Endometrium (tissue), 2 donors: Measurements from ENCODE around the gene USP7.

Experiments used
- FAIRE-seq: peaks from 2 replicates; lab custom pipeline; 2012; peaks lifted over from hg19 to GRCh38; lab: Jason Lieb, UNC
- donor health status: control.
- donor health status: control.

The USP7 gene

DNA sequence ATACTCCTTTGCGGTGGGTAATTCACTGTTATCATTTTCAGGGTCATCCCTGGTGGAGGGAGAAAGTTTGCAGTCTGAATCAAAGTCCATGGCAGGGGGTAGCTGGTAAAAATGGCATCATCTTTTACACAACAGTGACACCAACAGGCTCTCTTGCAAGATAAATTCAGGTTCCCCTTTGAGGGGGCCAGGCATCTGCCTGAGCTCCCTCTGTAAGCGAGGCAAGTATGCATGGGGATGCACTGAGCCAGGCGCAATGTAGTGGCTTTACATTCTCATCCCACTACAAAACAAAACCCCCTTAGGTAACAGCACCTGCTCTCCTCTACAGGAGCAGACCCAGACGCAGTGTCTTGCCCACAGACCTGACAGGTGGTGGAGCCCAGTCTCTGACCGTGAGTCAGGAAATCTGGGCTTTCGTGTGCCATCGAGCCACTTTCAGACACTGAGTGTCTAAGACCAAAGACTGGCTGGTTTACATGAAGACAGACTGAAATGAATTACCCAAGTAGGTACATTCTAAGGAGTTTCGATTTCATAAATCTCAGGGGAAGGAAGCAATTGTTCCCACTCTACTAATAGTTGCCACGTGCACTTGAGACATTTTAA lies 63.9 kb downstream of the USP7 start:
- no peak for FAIRE-seq

DNA sequence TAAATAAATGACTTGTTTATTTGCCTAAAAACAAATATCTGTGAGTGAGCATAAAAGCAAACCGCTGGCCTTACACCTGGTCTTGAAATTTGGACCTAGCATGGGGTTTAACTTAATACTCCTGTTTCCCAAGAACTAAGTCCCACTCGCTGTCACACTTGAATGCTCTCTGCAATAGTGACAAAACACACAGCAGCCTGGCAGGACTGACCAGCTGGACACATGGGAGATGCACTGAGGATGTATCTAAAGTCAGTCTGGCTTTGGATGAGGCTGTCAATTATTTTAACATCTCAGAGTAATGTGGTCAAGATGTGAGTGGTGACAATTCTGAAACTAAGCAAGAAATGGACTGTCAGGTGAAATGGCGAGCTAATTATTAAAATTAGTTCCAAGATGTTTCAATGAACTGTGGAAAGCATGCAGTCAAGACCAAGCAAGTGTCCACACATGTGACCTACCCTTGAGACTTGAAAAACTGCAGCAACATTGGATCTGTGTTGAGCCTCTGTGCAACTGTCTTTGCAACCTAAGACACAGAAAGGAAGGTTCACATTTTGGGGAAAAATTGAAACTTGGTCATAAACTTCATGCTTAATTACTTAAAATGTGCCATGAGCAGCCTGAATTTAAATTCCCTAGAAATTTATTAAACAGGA lies 64.9 kb downstream of the USP7 start:
- FAIRE-seq = no peak

DNA sequence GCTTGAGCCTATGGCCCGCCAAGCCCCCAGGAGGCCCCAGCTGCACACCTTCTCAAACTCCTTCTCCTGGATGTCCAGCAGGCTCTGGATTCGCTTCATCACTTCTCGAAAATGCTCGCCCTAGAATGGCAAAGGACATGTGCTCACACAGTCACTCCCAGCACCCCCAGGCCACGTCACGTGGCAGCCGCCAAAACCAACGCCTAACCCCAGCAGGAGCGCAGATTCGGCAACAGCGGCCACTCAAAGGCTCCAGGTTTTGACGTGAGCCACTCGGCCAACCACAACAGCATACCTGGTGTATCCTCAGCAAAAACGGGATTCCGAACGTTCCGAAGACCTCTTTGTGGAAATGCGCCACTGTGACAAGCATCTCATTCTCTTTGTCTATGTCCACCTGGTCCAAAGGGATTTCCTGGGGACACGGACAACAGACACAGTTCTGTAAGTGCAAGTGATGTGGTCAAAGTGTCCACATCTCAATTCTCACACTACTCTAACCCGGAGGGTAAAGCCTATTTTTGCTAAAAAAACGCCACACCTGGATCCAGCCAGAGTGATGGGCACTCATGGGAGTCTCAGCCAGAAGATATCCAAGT lies 68.9 kb downstream of the USP7 start:
- no peak for FAIRE-seq

DNA sequence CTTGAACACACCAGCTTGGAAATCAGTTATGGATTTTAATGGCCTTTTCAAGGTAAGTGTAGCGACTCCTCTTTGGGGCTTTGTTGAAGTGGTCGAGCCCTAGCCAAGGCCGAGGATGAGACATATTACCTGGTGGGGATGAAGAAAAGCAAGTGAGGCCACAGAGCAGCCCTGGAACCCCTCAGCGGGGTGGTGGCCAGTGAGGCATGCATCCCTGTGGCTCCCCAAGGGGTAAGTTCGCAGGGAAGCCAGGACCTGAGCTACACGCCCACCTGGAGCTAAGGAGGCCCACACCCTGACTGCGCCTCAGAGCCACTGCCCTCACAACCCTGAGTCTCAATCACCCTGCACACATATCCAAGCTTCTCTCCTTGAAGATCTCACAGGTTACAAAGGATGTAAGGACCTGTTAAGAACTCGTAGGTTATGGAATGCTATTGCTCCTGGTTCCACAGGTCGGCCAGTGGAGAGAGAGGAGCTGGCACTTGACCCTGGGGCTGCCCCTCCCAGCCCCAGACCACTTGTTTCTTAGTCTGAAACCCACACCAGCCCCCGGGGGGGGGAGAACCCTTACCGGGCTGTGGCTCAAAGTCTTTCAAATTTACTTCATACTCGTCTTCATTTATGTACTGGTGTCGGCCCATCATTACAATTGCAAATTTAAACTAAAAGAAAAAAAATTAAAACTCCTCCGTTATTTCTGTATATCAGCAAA lies 69.6 kb downstream of the USP7 start:
- FAIRE-seq = no peak

DNA sequence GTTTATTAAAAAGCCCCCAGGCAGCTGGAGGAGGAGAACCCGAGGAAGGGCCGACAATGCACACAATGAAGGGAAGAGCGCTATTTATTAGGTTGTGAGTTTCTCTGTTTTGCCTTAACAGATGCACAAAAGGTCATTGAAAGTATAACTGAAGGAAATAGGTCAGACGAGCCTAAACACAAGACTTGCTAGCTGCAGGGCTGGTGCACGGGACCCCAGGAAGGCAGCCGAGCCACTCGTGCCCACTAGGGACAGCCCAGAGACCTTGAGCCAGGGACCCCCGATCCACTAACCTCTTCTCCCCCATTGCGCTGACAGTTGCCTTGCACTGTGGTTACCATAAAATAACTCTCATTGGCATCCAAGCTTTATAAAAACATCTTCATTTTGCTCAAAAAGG lies 70.3 kb downstream of the USP7 start:
- no peak for FAIRE-seq

DNA sequence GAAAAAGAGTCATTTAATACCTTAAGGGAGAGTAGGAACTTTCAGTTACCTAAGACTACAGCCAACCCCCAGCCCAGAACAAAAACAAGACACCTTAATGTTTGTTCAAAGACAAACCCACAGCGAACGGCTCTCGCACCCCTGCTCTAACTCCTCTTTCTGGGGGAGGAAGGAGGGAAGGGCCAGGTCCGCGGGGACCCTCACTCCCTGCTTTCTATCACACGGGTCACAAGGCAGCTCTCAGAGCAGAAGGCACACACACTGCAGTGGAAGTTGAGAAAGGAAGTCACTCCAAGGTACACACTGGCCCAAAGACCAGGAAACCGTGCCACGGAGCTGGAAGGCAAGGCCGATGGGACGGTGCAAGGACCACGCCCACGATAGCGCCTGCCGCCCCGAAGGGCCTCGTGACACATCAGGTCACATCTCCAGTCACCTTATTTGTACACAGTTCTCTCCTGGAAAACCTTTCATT lies 71.6 kb downstream of the USP7 start:
- no peak for FAIRE-seq

DNA sequence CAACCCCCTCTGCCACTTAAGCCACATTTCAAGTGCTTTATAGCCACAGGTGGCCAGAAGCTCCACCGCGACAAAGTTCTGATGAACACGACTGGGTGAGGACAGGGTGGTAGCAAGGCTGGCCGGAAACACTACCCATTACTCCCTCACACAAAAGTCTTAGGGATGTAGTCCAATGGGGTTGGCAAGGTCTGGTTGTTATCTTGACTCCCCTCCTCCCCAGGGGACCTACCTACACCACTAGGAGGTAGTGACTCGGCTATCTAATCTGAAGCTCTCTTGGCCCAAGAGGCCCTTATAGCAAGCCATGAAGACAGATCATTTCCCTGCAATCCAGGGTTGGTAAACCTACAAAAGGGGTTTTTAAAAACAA lies 73.2 kb downstream of the USP7 start:
- no peak for FAIRE-seq

DNA sequence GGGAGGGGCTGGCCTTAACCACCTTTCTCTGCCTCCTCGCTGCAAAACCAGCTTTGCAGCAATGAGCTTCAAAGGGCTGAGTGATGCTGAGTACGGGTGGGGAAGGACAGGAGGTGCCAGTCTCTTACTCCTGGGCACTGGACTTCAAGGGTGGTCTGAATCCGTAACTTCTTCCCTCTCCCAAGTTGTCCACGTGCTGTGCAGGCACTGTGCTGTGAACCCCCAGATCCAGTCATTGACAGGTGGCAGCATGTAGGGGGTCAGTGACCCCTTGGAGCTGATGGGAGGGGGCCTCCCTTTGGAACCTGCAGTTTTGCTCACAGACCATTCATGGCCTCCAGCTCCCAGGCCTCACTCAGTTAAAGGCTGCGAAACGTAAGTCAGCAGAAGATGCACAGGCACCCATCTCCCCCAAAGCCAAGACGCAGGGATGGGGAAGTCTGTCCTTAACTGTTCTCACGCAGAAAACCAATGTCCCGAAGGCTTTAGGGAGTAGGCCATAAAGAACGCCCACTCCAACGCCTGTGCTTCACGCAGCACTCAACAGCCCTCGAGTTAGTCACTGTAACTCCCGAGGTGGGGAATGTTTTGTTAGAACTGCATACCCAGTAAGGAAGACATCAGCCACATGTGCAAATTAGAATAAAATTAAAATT lies 73.7 kb downstream of the USP7 start:
- FAIRE-seq = no peak

DNA sequence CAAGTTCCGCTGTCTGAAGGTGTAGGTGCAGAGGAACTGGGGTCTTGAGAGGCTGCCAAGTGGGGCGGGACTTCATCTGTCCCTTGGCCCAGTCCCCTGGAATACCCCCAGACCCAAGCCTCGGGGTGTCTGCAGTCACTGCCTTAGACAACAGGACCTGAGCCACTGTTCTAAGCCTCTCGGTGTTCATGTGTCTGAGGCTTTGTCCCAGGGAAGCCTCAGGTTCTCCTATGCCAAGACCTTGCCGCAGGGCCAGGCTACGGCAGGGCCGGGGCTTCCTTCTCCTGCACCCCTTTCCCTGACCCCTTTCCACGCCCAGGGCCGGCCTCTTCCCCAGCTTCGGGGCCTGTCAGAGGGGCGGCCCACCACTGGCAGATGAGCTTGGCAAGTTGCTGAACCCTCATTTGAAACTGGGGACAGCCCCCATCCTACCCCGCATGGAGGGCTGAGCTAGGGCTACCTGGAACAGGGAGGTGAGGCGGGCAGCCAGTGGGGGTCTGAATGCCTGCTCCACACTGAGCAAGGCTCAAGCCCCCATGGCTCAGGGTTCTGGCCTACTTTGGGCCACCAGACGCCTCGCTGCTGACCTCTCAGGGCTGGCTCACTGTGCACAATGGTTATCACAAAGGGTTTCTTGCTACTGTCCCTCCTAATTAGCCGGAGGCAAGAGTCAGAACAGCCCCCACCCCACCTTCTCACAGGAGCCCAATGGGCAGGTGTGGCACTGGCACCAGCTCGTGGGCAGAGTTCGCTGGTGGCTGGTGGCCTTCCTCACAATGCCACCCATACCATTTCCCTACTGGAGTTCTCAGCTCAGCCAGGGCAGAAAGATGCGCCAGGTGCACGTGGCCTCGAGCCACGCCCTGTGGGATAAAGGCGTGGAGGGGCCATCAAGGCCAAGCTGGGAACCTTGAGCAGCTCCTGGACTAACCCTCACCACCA lies 74.5 kb downstream of the USP7 start:
- FAIRE-seq = no peak

DNA sequence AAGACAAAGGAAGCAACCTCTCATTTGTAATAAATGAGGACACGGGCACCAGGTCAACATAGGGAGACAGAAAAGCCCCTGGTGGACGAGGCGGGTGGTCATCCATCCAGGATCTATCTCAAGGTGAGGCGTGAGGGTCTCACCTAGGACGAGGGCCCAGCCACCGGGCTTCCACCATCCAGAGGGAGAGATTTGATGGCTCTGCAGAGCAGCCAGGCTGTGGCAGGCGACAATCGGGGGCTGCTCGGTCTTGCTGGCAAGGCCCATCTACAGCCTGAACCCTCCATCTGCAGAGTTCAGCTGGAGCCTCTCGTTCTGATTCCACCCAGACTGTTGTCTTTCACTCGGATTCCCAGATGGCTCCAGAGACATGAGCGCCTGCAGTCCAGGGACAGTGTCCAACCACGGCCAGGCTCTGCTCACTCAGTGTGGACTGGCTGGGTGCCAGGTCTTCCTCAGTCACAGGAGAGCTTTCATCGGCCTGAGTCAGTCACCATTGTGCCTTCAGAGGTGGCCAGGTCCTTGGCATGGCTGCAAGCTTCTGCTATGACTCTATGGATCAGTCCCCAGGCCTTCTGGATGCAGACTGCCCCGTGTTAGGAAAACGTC lies 75.7 kb downstream of the USP7 start:
- no peak for FAIRE-seq

DNA sequence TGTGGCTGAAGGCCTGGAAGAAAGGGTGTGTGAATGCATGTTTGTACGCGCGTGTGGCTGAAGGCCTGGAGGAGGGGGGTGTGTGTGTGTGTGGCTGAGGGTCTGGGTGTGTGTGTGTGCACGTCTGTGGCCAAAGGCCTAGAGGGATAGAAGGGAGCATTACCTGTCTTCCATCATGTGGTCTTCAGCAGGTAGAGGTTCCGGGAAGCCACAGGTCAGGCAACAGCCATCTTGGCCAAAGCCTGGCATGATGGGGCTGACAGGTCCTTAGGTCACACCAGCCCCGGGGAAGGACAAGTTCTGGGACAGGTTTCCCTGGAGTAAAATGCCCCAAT lies 76.3 kb downstream of the USP7 start:
- FAIRE-seq = no peak

DNA sequence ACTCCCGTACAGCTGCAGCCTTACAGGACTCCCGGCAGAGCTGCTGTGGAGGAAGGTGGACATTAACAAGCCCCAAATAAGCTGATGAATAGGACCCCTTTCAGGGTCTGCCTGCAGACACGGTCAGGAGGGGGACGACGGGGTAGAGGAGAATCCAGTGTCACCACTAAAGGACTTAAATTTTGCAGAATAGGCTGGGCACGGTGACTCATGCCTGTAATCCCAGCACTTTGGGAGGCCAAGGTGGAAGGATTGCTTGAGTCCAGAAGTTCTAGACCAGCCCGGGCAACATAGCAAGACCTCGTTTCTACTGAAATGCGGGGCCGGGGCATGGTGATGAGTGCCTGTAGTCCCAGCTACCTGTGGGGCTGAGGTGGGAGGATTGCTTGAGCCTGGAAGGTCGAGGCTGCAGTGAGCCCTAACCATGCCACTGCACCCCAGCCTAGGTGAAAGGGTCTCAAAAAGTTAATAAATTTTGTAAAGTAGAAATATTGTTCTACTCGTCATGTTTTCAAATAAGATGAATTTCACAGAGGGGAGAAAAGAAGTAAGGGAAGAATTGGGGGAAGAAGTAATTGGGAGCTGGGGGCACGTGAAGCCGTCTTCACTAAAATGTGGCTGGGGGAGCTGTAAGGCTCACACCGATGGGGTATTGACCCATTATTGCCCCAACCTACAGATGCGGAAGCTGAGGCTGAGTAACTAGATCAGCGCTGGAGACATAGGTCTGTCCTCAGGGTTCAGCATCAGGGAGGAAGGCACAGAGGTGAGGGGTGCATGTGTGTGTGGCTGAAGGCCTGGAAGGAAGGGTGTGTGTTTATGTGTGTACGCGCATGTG lies 76.9 kb downstream of the USP7 start:
- no peak for FAIRE-seq

DNA sequence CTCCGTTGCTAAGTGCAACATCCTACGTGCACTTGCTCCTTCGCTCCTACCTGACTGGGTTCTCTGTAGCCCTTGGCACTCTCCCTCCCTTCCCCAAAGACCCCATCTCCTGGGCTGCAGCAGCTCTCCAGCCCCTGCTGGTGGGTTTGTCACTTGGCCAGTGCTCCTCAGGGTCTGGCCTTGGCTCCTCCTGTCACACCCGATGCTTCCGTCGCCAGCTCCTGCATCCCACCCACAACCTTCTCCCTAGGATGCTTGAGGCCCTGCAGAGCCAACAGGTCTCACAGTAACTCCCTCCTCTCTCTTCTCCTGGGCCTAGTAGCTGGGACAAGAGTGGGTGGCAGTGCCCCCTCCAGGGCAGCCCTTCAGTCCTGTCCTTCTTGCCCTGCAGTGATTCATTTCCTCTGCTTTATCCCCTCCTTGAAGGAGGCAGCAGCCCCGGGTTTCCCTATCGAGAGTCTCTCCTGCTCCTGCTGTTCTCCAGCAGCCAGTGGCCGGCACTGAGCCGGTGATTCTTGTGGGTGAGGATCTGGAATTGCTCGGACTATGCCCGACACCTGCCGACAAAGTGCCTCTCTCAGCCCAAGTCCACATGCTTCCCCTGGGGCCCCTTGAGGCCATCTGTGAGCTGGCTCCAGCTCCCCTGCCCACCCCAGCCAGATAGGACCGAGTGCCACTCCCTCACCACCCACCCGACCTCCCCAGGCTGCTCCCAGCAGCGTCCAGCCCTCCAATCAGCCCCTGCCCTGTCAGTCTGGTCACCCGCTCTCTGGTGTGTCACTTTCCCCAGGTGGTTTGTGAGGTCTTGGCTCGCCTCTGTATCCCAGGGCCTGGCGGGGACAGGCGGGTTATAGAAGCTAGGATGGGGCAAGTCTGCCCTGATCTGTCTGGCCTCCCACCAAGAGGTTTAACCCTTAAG lies 77.8 kb downstream of the USP7 start:
- no peak for FAIRE-seq

DNA sequence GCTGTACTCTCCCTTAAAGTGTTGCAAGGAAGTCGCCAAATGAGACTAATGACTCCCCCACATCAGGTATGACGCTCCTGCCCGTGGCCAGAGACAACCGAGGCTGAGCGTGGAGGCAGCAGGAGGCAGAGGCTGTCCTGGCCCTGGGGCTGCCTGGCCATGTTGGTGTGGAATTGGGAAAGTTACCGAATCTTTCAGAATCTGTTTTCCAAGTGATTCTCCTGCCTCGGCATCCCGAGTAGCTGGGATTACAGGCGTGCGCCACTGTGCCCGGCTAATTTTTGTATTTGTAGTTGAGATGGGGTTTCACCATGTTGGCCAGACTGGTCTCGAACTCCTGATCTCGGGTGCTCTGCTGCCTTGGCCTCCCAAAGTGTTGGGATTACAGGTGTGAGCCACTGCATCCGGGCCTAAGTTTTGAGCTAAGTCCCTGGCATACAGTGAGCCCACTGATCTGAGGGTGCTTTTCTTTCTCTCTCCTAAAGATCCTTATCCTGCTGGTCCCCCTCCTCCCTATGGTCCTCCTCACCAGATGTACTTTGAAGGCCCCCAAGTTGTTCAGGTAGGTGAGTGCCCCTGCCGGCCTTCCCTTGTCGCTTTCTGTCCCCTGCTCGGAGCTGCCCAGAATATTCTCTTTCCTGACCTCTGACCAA lies 80.9 kb downstream of the USP7 start:
- no peak for FAIRE-seq

DNA sequence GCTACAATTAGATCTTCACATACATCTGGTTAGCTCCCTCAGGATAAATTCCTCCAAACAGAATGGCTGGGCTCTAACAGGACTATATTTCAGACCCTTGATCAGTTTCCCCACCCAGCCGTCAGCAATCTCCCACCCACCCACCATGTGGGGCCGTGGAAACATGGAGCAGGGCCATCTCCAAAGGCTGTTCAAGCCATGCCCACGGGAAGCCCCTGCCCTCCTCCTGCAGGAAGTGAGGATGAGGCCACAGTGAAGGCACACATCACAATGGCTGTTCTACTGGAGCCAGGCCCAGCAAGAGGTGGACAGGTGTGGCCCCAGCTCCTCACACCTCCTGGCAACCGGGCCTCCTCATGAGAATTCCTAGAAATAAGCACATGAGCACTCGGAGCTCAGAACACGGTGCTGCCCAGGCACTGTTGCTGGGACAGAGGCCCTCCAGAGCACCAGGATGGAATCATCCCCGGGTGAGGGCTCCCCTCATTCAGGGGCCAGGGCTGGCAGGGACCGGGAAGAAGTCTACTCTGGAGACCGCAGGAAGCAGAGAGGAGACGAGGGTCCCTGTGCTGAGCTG lies 81.6 kb downstream of the USP7 start, which contains the start of gene LITAFD:
Gene LITAFD (plus strand): TSS at position 311 of the 577 bp plus-strand sequence. CDS start 2,005 bp downstream, outside the sequence.
- FAIRE-seq = no peak

DNA sequence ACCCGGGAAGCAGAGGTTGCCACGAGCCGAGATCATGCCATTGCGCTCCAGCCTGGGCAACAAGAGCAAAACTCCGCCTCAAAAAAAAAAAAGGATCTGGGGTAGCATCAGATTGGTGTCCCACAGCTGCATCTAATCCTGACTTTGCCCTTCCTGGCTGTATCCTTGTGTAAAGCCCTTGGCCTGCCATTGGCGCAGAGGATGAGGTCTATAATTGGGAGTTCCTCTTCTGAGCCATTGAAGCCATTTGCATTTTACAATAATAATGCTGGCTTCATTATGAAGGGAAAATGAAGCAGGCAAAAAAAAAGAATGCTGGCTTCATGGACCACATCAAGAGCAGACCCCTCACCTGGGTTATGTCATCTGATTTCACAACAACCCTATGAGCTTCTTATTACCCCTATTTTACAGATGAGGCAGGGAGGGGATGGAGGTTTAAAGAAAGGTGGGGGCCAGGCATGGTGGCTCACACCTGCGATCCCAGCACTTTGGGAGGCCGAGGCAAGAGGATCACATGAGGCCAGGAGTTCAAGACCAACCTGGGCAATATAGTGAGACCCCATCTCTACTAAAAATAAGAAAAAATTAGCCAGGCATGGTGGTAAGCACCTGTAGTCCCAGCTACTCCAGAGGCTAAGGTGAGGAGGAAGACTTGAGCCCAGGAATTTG lies 82.7 kb downstream of the USP7 start:
- no peak for FAIRE-seq

DNA sequence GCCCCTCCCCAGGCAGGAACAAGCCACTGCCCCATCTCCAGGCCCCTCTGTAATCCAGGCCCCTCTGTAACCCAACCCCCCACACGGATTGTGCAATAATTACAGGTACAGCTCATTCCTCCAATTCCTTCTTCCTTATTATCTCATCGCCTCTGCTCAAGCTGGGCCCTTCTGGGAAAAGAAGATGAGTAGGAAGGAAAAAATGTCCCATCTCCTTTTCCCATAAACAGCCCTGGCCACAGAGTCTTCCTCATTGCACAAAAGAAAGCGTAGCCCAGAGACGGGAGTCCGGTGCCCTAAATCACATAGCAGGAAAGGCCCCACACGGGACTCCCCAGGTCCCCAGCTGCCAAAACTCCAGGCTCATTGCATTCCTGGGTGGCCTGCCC lies 85.2 kb downstream of the USP7 start:
- FAIRE-seq = no peak
